Lung (tissue), 16 donors: ENCODE measurements around the gene CNPY2. TPM values are rescaled to one million over a fixed set of nuclear protein-coding genes. Genes with fewer than 3 reads are reported as not detected.

Experiments used
- ATAC-seq: fragments of 200-7000 bp; cut with Tn5 transposase; one replicate; pipeline ENCODE4 v1.9.1; 2020; ENCODE audit warnings: moderate number of reproducible peaks; ENCODE audit not compliant: insufficient read depth, low FRiP score
- DNase-seq, 3 donors: peaks; one replicate each; pipeline ENCODE4 v3.0.0-alpha.2; 2013 to 2017
- H3K27ac ChIP-seq, 2 donors: one replicate each; pipeline ENCODE4 v1.5.1; 2013; ENCODE audit warnings: mild to moderate bottlenecking in 2 of 2, moderate library complexity in 2 of 2, control low read depth in 1 of 2, inconsistent platforms in 1 of 2, low read depth in 1 of 2, low read length in 1 of 2
- H3K27me3 ChIP-seq, 3 donors: one replicate each; pipeline ENCODE4 v1.5.1; 2013; ENCODE audit warnings: low read length in 2 of 3; ENCODE audit not compliant: control insufficient read depth in 3 of 3, insufficient read depth in 3 of 3
- H3K36me3 ChIP-seq, 4 donors: one replicate each; pipeline ENCODE4 v1.5.1; 2013; ENCODE audit warnings: low read length in 4 of 4, mild to moderate bottlenecking in 1 of 4, moderate library complexity in 1 of 4; ENCODE audit not compliant: control insufficient read depth in 4 of 4, insufficient read depth in 4 of 4
- H3K4me1 ChIP-seq, 5 donors: one replicate each; pipeline ENCODE4 v1.5.1; 2013; ENCODE audit warnings: low read length in 5 of 5, mild to moderate bottlenecking in 2 of 5, moderate library complexity in 1 of 5; ENCODE audit not compliant: control insufficient read depth in 5 of 5, insufficient read depth in 5 of 5
- H3K4me3 ChIP-seq: one replicate; pipeline ENCODE4 v1.5.1; 2013; ENCODE audit warnings: mild to moderate bottlenecking, control low read depth, moderate library complexity
- H3K9ac ChIP-seq, 2 donors: one replicate each; pipeline ENCODE4 v1.5.1; 2013; ENCODE audit warnings: low read length in 2 of 2, control low read depth in 1 of 2; ENCODE audit not compliant: insufficient read depth in 1 of 2
- H3K9me3 ChIP-seq, 4 donors: one replicate each; pipeline ENCODE4 v1.5.1; 2013; ENCODE audit warnings: low read length in 3 of 4, mild to moderate bottlenecking in 1 of 4, moderate library complexity in 1 of 4; ENCODE audit not compliant: control insufficient read depth in 4 of 4, insufficient read depth in 3 of 4
- CTCF ChIP-seq: IDR thresholded peaks from 2 replicates; pipeline ENCODE4 v1.5.1; 2012; ENCODE audit warnings: mild to moderate bottlenecking; ENCODE audit errors: control extremely low read depth, extremely low read depth
- WGBS, 2 donors: extraction: QIAGEN DNeasy Blood & Tissue Kit; methylation state at CpG; one replicate each; pipeline ENCODE4 v1.1.7; 2013; 5-methylcytosine and 5-hydroxymethylcytosine counted together
- long read RNA-seq, 5 donors: transcript quantifications; one replicate each; lab custom pipeline, GENCODE V29; 2026
- polyA plus RNA-seq, 2 donors: library from polyadenylated mRNA; stranded (reverse); fragments of 200-250 nt; gene quantifications; one replicate each; pipeline ENCODE4 v1.2.1, GENCODE V29; 2013
- total RNA-seq, 2 donors: library from RNA; depleted of rRNA in 1 of 2; stranded (reverse); fragments of >200 nt in 1 of 2; gene quantifications; one replicate each; pipeline ENCODE4 v1.2.1, GENCODE V29; 2014 to 2021
- donor health status: control.
- donor health status: control.
- donor health status: Bipolar disorder and iron deficiency.
- donor health status: healthy.
- donor health status: DM: yes; HTN: yes; CAD: no.

The CNPY2 gene
- total RNA-seq (100 to 1,000 TPM in 1 of 2 donors, 10 to 100 TPM in 1; 38.8 to 125 TPM), polyA plus RNA-seq (100 to 1,000 TPM; 128 to 153 TPM)
- long read RNA-seq, donor 1, transcript CNPY2-204 (3 exons, 984 nt), result minor isoform, 7 of 84 reads
- long read RNA-seq, donor 1, transcript CNPY2-201 (6 exons, 1,214 nt), result major isoform, 63 of 84 reads
- long read RNA-seq, donor 1, partial matches to known transcripts, result 9 of 84 reads
- long read RNA-seq, donor 1, other reads (novel, unspliced or antisense), result 0 of 84 reads
- long read RNA-seq, donor 2, transcript CNPY2-201 (6 exons, 1,214 nt), result major isoform, 37 of 51 reads
- long read RNA-seq, donor 2, transcript CNPY2-206 (3 exons, 817 nt), result minor isoform, 9 of 51 reads
- long read RNA-seq, donor 2, partial matches to known transcripts, result 0 of 51 reads
- long read RNA-seq, donor 2, other reads (novel, unspliced or antisense), result 0 of 51 reads
- long read RNA-seq, donor 3, transcript CNPY2-206 (3 exons, 817 nt), result minor isoform, 18 of 70 reads
- long read RNA-seq, donor 3, transcript CNPY2-202 (2 exons, 670 nt), result minor isoform, 6 of 70 reads
- long read RNA-seq, donor 3, transcript CNPY2-204 (3 exons, 984 nt), result minor isoform, 9 of 70 reads
- long read RNA-seq, donor 3, transcript CNPY2-201 (6 exons, 1,214 nt), result major isoform, 37 of 70 reads
- long read RNA-seq, donor 3, partial matches to known transcripts, result 0 of 70 reads
- long read RNA-seq, donor 3, other reads (novel, unspliced or antisense), result 0 of 70 reads
- long read RNA-seq, donor 4, transcript CNPY2-206 (3 exons, 817 nt), result minor isoform, 9 of 49 reads
- long read RNA-seq, donor 4, transcript CNPY2-201 (6 exons, 1,214 nt), result major isoform, 29 of 49 reads
- long read RNA-seq, donor 4, transcript CNPY2-204 (3 exons, 984 nt), result minor isoform, 7 of 49 reads
- long read RNA-seq, donor 4, partial matches to known transcripts, result 0 of 49 reads
- long read RNA-seq, donor 4, other reads (novel, unspliced or antisense), result 0 of 49 reads
- long read RNA-seq, donor 5, transcript CNPY2-201 (6 exons, 1,214 nt), result major isoform, 72 of 104 reads
- long read RNA-seq, donor 5, transcript CNPY2-206 (3 exons, 817 nt), result minor isoform, 14 of 104 reads
- long read RNA-seq, donor 5, transcript CNPY2-204 (3 exons, 984 nt), result minor isoform, 10 of 104 reads
- long read RNA-seq, donor 5, partial matches to known transcripts, result 7 of 104 reads
- long read RNA-seq, donor 5, other reads (novel, unspliced or antisense), result 0 of 104 reads

- H3K27me3 ChIP-seq, result no peaks in the 10 kb centered on the region
- H3K9me3 ChIP-seq, result no peaks in the 10 kb centered on the region
- no peak for TF ChIP-seq CTCF
- 0 to 1% methylated on average over 61 to 62 of the region's 62 CpGs for WGBS, 2 donors
- DNase-seq (peak; percentile 97 to 98 (median 98)), ATAC-seq (peak; percentile 94)
- H3K27ac ChIP-seq, result peak within 1 kb of the TSS; percentile 87 to 94
- H3K36me3 ChIP-seq, result peaks cover 0 to 33% (median 2%) of the 10 kb centered on the region in 4 donors
- H3K4me3 ChIP-seq, result peak within 1 kb of the TSS; percentile 72
- H3K4me1 ChIP-seq, result peaks cover 0 to 13% (median 6%) of the 10 kb centered on the region in 5 donors
- peak within 1 kb of the TSS; percentile 80 to 98 for H3K9ac ChIP-seq
These were observed at the start of gene CNPY2 for GRCh38 chr12:56315622-56316473. TSS of gene CNPY2 (minus strand) at chr12:56315988. CDS start at chr12:56315217, 771 bp downstream.

DNA sequence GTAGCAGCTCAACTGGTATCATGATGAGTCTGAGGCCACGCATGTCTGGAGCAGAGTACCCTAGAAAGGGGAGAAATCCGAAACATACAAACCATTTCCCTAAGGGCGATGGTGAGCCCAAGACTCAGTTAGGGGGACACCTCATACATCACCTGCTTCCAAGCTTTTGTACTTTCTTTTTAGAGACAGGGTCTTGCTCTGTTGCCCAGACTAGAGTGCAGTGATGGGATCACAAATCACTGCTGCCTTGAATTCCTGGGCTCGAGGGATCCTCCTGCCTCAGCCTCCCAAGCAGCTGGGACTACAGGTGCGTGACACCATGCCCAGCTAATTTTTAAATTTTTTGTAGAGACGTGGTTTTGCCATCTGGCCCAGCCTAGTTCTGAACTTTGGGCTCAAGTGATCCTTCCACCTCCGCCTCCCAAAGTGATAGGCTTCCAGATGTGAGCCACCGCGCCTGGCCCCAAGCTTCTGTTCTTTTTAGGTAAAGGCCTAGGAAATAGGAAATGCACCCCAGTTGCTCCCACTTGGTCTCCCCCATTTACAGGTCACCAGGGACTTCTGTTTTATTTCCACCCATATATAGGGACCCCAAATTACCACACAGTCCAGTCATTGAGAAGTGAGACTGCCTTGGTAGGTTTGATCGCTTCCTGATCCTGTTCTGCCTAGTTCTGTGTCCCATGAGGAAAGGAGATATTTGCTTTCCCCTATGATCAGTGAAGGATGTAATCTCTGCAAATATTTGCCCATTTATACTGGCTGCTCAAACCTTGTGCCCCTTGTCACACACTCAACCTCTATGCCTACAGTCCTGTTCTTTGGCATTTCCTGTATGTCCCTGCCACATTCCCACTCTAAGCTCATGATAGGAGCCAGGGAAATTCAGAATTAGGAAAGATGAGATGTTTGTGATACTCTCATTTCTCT is 46.6 kb upstream of the CNPY2 start, which contains the start of gene APOF:
APOF (minus strand) TSS at position 728 of the 930 bp plus-strand sequence; CDS start at position 616, 112 bp downstream.
- WGBS, 2 donors, result 94 to 100% methylated on average over 10 of the region's 10 CpGs
- ATAC-seq (no peak), DNase-seq (no peak)
- Histone ChIP-seq H3K27ac (no peak within 1 kb of the TSS), H3K27me3 (no peaks in the 10 kb centered on the region), H3K4me1 (peaks cover 0 to 15% (median 4%) of the 10 kb centered on the region in 5 donors), H3K4me3 (no peak within 1 kb of the TSS), H3K9me3 (no peaks in the 10 kb centered on the region), H3K9ac (no peak within 1 kb of the TSS), H3K36me3 (no peaks in the 10 kb centered on the region)
- no peak for TF ChIP-seq CTCF
